Pancreas (tissue), 10 donors: ENCODE measurements around the gene EML1. TPM values are rescaled to one million over a fixed set of nuclear protein-coding genes. Genes with fewer than 3 reads are reported as not detected.

ENCODE experiments used
- ATAC-seq, 4 donors: fragments of 200-7000 bp; cut with Tn5 transposase; one replicate each; pipeline versions ENCODE4 v1.8.0 to v1.9.1; 2020; ENCODE audit warnings: mild to moderate bottlenecking in 4 of 4, moderate library complexity in 4 of 4
- DNase-seq, 6 donors: peaks; one replicate each; pipeline ENCODE4 v3.0.0-alpha.2; 2020
- FAIRE-seq: peaks from 2 replicates; lab custom pipeline; 2012; peaks lifted over from hg19 to GRCh38; lab: Jason Lieb, UNC
- H3K27ac ChIP-seq, 4 donors: fragments of 200-600 bp; sonication (generic); 1 replicate in 3 of 4; 2 replicates in 1 of 4; pipeline versions ENCODE4 v1.5.0 to v1.8.0; 2020
- H3K27me3 ChIP-seq, 4 donors: fragments of 200-600 bp; one replicate each; pipeline ENCODE4 v1.8.0; 2021
- H3K36me3 ChIP-seq, 3 donors: fragments of 200-600 bp; sonication (generic) in 1 of 3; one replicate each; pipeline versions ENCODE4 v1.5.0 to v1.8.0; 2020 to 2021
- H3K4me1 ChIP-seq, 3 donors: fragments of 200-600 bp; one replicate each; pipeline ENCODE4 v1.8.0; 2021
- H3K4me3 ChIP-seq, 4 donors: fragments of 200-600 bp; sonication (generic) in 2 of 4; one replicate each; pipeline versions ENCODE4 v1.5.0 to v1.8.0; 2020 to 2021
- H3K9me3 ChIP-seq, 4 donors: fragments of 200-600 bp; one replicate each; pipeline ENCODE4 v1.8.0; 2021
- CTCF ChIP-seq, 4 donors: fragments of 200-600 bp; sonication (generic) in 3 of 4; IDR thresholded peaks; one replicate each; pipeline versions ENCODE4 v1.5.0 to v1.8.0; 2021; ENCODE audit warnings: antibody characterized with exemption in 4 of 4
- WGBS, 2 donors: extraction: QIAGEN DNeasy Blood & Tissue Kit; methylation state at CpG; one replicate each; pipeline ENCODE4 v1.1.7; 2013; 5-methylcytosine and 5-hydroxymethylcytosine counted together
- intact Hi-C, 3 donors: fragments of 100-400 bp; cut with DNase I; formaldehyde crosslinking; loops; one replicate each; pipeline versions ENCODE4 v1.11.1 to v1.14.2; 2022
- polyA plus RNA-seq, 2 donors: library from polyadenylated mRNA; stranded (reverse); fragments of 200-250 nt; gene quantifications; one replicate each; pipeline ENCODE4 v1.2.3, GENCODE V29; 2013
- total RNA-seq, 6 donors: library from RNA; stranded (reverse); fragmentation: NEBNext Ultra II Directional in 4 of 6; extraction: Animal tissue kit (Norgen Biotek cat#: 25700) in 4 of 6; gene quantifications; one replicate each; pipeline versions ENCODE4 v1.2.1 to v1.2.4, GENCODE V29; 2021 to 2023
- donor health status: healthy with polysubstance abuse.
- donor health status: DM: no; HTN: no; CAD: no; lungs with moderate emphysema.
- donor health status: DM: no; HTN: no; CAD: no.
- donor health status: control.
- donor health status: control.
- donor health status: Bipolar disorder and iron deficiency.
- donor health status: DM: yes; HTN: yes; CAD: no.
- donor health status: DM: no; HTN: no; CAD: no.
- donor health status: DM: no; HTN: no; CAD: no.
- donor health status: DM: yes; HTN: yes; CAD: no.

EML1 gene
- total and polyA plus RNA-seq, 8 donors = 3.8 to 13.4 (median 9.7) TPM

GRCh38 chr14:99936738-99937474 lies 143.7 kb downstream of the EML1 start:
- ATAC-seq (no peak), FAIRE-seq (no peak), DNase-seq (no peak)
- TF ChIP-seq CTCF (IDR thresholded peaks at IDR 0.05) = no peak
- no peak overlapping the region for H3K4me3 ChIP-seq
- intact Hi-C loops = no loop called here
- 92 to 95% methylated on average over 28 to 29 of the region's 29 CpGs for WGBS, 2 donors
- H3K4me1 ChIP-seq = no peaks in the 10 kb centered on the region
- peaks cover 0 to 5% (median 0%) of the 10 kb centered on the region in 3 donors for H3K36me3 ChIP-seq
- no peaks in the 10 kb centered on the region for H3K27me3 ChIP-seq
- H3K9me3 ChIP-seq = no peaks in the 10 kb centered on the region
- H3K27ac ChIP-seq = no peak overlapping the region

GRCh38 chr14:99937475-99938244 lies 144.4 kb downstream of the EML1 start:
- no peaks in the 10 kb centered on the region for H3K27me3 ChIP-seq
- ATAC-seq (no peak), DNase-seq (no peak), FAIRE-seq (no peak)
- WGBS, 2 donors = 87 to 90% methylated on average over 14 of the region's 14 CpGs
- no peak overlapping the region for H3K27ac ChIP-seq
- no peaks in the 10 kb centered on the region for H3K9me3 ChIP-seq
- H3K4me1 ChIP-seq = no peaks in the 10 kb centered on the region
- H3K36me3 ChIP-seq = peaks cover 0 to 5% (median 0%) of the 10 kb centered on the region in 3 donors
- intact Hi-C loops = no loop called here
- TF ChIP-seq CTCF (IDR thresholded peaks at IDR 0.05) = no peak
- no peak overlapping the region for H3K4me3 ChIP-seq

- peaks cover 0 to 5% (median 0%) of the 10 kb centered on the region in 3 donors for H3K36me3 ChIP-seq
- DNase-seq (no peak), FAIRE-seq (no peak), ATAC-seq (no peak)
- WGBS, 2 donors = 89 to 94% methylated on average over 8 of the region's 8 CpGs
- no peak for TF ChIP-seq CTCF (IDR thresholded peaks at IDR 0.05)
- intact Hi-C loops = no loop called here
- H3K27ac ChIP-seq = no peak overlapping the region
- H3K27me3 ChIP-seq = no peaks in the 10 kb centered on the region
- no peaks in the 10 kb centered on the region for H3K4me1 ChIP-seq
- H3K4me3 ChIP-seq = no peak overlapping the region
- H3K9me3 ChIP-seq = no peaks in the 10 kb centered on the region
Measured at GRCh38 chr14:99938376-99938775, 145.2 kb downstream of the EML1 start.

GRCh38 chr14:99938896-99939295 lies 145.7 kb downstream of the EML1 start:
- Histone ChIP-seq H3K4me1 (no peaks in the 10 kb centered on the region), H3K36me3 (peaks cover 0 to 5% (median 0%) of the 10 kb centered on the region in 3 donors), H3K27me3 (no peaks in the 10 kb centered on the region), H3K9me3 (no peaks in the 10 kb centered on the region), H3K4me3 (no peak overlapping the region), H3K27ac (no peak overlapping the region)
- ATAC-seq = no peak
- 94 to 99% methylated on average over 15 of the region's 15 CpGs for WGBS, 2 donors
- no peak for TF ChIP-seq CTCF (IDR thresholded peaks at IDR 0.05)
- FAIRE-seq = no peak
- intact Hi-C loops = no loop called here
- no peak for DNase-seq
